Thoracic aorta (tissue), 2 donors: ENCODE data around the gene MRPS9. TPM values are rescaled to one million over a fixed set of nuclear protein-coding genes. Genes with fewer than 3 reads are reported as not detected.
A peak's percentile ranks its signal among the peaks of the same experiment; 100 is the strongest.

ENCODE experiments used
- ATAC-seq: fragments of 150-250 bp; one replicate; pipeline ENCODE4 v1.8.0; 2017; ENCODE audit warnings: low read depth; ENCODE audit not compliant: insufficient number of reproducible peaks, low FRiP score
- DNase-seq: peaks from one replicate; pipeline ENCODE4 v3.0.0-alpha.2; 2020; ENCODE audit warnings: low spot score
- H3K27ac ChIP-seq, 2 donors: fragments of 200-600 bp; sonication (generic); 1 replicate in 1 of 2; 2 replicates in 1 of 2; pipeline ENCODE4 v1.5.1; 2016; ENCODE audit warnings: mild to moderate bottlenecking in 2 of 2, moderate library complexity in 2 of 2
- H3K27me3 ChIP-seq: fragments of 200-600 bp; sonication (generic); replicated peaks from 2 replicates; pipeline ENCODE4 v1.6.0; 2016; ENCODE audit warnings: mild to moderate bottlenecking; ENCODE audit not compliant: insufficient read depth
- H3K36me3 ChIP-seq: fragments of 200-600 bp; sonication (generic); one replicate; pipeline ENCODE4 v1.5.1; 2016
- H3K4me1 ChIP-seq, 2 donors: fragments of 200-600 bp; sonication (generic); 1 replicate in 1 of 2; 2 replicates in 1 of 2; pipeline versions ENCODE4 v1.5.1 to v1.6.0; 2016; ENCODE audit warnings: low read depth in 2 of 2, mild to moderate bottlenecking in 1 of 2; ENCODE audit not compliant: control insufficient read depth in 1 of 2
- H3K4me3 ChIP-seq: fragments of 200-600 bp; sonication (generic); 2 replicates; pipeline ENCODE4 v1.5.1; 2016; ENCODE audit warnings: mild to moderate bottlenecking
- H3K9me3 ChIP-seq: fragments of 200-600 bp; sonication (generic); 2 replicates; pipeline ENCODE4 v1.5.1; 2016
- CTCF ChIP-seq: fragments of 200-600 bp; sonication (generic); IDR thresholded peaks from one replicate; pipeline ENCODE4 v1.5.1; 2019; ENCODE audit warnings: antibody characterized with exemption
- total RNA-seq, 2 donors: library from RNA; depleted of rRNA; stranded (reverse); fragments of >200 nt; gene quantifications; one replicate each; pipeline versions ENCODE4 v1.1.0 to v1.2.3, GENCODE V29; 2016

The MRPS9 gene
- 10 to 100 TPM in 1 of 2 donors, 1 to 10 TPM in 1; 6.5 to 18.0 TPM for total RNA-seq

GRCh38 chr2:105037572-105038382 is at the start of gene MRPS9:
Gene MRPS9, plus strand, starts transcription at chr2:105038069. Its CDS starts 24 bp downstream, at chr2:105038093.
- Histone ChIP-seq H3K27me3 (no peaks in the 10 kb centered on the region), H3K36me3 (no peaks in the 10 kb centered on the region), H3K9me3 (no peaks in the 10 kb centered on the region), H3K27ac (peak within 1 kb of the TSS; percentile 41 to 79), H3K4me1 (peaks cover 0 to 15% of the 10 kb centered on the region in 2 donors), H3K4me3 (peak within 1 kb of the TSS; percentile 79)
- TF ChIP-seq CTCF: no peak
- peak; percentile 89 for DNase-seq
- peak; percentile 94 for ATAC-seq

- ATAC-seq (no peak), DNase-seq (no peak)
- Histone ChIP-seq H3K4me1 (no peaks in the 10 kb centered on the region), H3K36me3 (no peaks in the 10 kb centered on the region), H3K4me3 (no peak overlapping the region), H3K9me3 (peaks cover 9% of the 10 kb centered on the region), H3K27me3 (no peaks in the 10 kb centered on the region), H3K27ac (no peak overlapping the region)
- TF ChIP-seq CTCF: no peak
Measured at GRCh38 chr2:105005181-105005951, 32.5 kb upstream of the MRPS9 start.

GRCh38 chr2:105007367-105007766 is 30.5 kb upstream of the MRPS9 start:
- no peaks in the 10 kb centered on the region for H3K4me1 ChIP-seq
- H3K27me3 ChIP-seq: no peaks in the 10 kb centered on the region
- no peak overlapping the region for H3K4me3 ChIP-seq
- ATAC-seq: no peak
- no peak for TF ChIP-seq CTCF
- H3K27ac ChIP-seq: no peak overlapping the region
- DNase-seq: no peak
- no peaks in the 10 kb centered on the region for H3K36me3 ChIP-seq
- H3K9me3 ChIP-seq: peaks cover 5% of the 10 kb centered on the region

- no peak for ATAC-seq
- peaks cover 0 to 8% of the 10 kb centered on the region in 2 donors for H3K4me1 ChIP-seq
Measured at GRCh38 chr2:105032476-105032875, 5.4 kb upstream of the MRPS9 start.

More at GRCh38 chr2:105032476-105032875, 5.4 kb upstream of the MRPS9 start:
- no peaks in the 10 kb centered on the region for H3K9me3 ChIP-seq
- no peak for TF ChIP-seq CTCF
- no peak overlapping the region for H3K27ac ChIP-seq
- no peak overlapping the region for H3K4me3 ChIP-seq
- H3K36me3 ChIP-seq: no peaks in the 10 kb centered on the region
- no peak for DNase-seq
- no peaks in the 10 kb centered on the region for H3K27me3 ChIP-seq
